ENCODE data around the gene ADISSP.

The ADISSP gene

GRCh38 chr20:3706774-3707507 lies 60.6 kb downstream of the ADISSP start:
- TF ChIP-seq ZFP3 (CRISPR knock-in tag; IDR thresholded peaks at IDR 0.05) (no peak), OSR1 (CRISPR knock-in tag; IDR thresholded peaks at IDR 0.05) (no peak), BACH2 (CRISPR knock-in tag; IDR thresholded peaks at IDR 0.05; ENCODE audit: borderline replicate concordance) (no peak), ZNF70 (CRISPR knock-in tag; IDR thresholded peaks at IDR 0.05) (no peak), SNAI2 (CRISPR knock-in tag; IDR thresholded peaks at IDR 0.05) (no peak), GLIS3 (CRISPR knock-in tag; IDR thresholded peaks at IDR 0.05) (no peak), ARNTL (CRISPR knock-in tag; IDR thresholded peaks at IDR 0.05; ENCODE audit: borderline replicate concordance, low read depth) (no peak), TOX (CRISPR knock-in tag; IDR thresholded peaks at IDR 0.05; ENCODE audit: borderline replicate concordance) (no peak), PPARA (CRISPR knock-in tag; IDR thresholded peaks at IDR 0.05; ENCODE audit: borderline replicate concordance) (no peak)
- TF ChIP-seq, protein P1, sequence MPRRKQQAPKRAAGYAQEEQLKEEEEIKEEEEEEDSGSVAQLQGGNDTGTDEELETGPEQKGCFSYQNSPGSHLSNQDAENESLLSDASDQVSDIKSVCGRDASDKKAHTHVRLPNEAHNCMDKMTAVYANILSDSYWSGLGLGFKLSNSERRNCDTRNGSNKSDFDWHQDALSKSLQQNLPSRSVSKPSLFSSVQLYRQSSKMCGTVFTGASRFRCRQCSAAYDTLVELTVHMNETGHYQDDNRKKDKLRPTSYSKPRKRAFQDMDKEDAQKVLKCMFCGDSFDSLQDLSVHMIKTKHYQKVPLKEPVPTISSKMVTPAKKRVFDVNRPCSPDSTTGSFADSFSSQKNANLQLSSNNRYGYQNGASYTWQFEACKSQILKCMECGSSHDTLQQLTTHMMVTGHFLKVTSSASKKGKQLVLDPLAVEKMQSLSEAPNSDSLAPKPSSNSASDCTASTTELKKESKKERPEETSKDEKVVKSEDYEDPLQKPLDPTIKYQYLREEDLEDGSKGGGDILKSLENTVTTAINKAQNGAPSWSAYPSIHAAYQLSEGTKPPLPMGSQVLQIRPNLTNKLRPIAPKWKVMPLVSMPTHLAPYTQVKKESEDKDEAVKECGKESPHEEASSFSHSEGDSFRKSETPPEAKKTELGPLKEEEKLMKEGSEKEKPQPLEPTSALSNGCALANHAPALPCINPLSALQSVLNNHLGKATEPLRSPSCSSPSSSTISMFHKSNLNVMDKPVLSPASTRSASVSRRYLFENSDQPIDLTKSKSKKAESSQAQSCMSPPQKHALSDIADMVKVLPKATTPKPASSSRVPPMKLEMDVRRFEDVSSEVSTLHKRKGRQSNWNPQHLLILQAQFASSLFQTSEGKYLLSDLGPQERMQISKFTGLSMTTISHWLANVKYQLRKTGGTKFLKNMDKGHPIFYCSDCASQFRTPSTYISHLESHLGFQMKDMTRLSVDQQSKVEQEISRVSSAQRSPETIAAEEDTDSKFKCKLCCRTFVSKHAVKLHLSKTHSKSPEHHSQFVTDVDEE (CRISPR knock-in tag; IDR thresholded peaks at IDR 0.05) = no peak
- TF ChIP-seq, protein P2, sequence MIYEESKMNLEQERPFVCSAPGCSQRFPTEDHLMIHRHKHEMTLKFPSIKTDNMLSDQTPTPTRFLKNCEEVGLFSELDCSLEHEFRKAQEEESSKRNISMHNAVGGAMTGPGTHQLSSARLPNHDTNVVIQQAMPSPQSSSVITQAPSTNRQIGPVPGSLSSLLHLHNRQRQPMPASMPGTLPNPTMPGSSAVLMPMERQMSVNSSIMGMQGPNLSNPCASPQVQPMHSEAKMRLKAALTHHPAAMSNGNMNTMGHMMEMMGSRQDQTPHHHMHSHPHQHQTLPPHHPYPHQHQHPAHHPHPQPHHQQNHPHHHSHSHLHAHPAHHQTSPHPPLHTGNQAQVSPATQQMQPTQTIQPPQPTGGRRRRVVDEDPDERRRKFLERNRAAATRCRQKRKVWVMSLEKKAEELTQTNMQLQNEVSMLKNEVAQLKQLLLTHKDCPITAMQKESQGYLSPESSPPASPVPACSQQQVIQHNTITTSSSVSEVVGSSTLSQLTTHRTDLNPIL (CRISPR knock-in tag; IDR thresholded peaks at IDR 0.05; ENCODE audit: low read depth) = no peak
- peak; percentile 41 for ATAC-seq

DNA sequence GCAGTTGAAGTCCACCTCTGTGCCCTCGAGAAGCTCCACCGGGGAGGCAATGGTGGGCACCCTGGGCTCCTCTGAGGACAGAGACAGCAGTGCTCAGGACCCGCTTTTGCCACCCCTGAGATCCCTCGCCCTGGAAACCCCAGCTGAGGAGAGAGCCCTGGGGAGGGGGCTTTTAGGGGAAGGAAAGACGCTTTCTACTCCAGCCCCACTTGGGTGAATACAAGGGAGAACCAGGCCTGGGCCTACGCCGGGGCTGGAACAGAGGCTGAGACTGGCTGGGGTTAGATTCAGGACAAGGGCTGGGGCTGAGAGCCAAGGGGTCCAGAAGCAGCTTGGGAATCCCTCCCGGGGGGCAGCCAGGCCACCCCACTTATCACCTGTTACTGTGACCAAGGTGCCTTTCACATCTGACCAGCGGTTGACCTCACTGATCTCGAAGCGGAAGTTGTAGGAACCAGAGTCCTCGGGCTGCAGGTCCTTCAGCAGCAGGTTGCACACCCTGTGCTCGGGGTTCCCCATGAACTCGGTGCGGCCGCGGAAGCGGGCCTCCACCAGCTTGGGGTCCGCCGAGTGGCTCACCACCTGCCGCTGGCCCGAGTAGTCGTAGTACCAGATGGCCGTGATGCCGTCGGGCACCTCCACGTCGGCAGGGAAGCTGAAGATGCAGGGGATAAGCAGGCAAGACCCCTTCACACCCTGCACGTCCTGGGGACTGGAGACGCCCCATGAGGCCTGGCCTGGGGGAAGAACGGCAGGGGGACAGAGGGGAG lies 61.4 kb downstream of the ADISSP start:
- TF ChIP-seq TCF4 (CRISPR knock-in tag; IDR thresholded peaks at IDR 0.05; ENCODE audit: borderline replicate concordance) (no peak), BACH2 (CRISPR knock-in tag; IDR thresholded peaks at IDR 0.05; ENCODE audit: borderline replicate concordance) (no peak), SNAI2 (CRISPR knock-in tag; IDR thresholded peaks at IDR 0.05) (no peak), PPARA (CRISPR knock-in tag; IDR thresholded peaks at IDR 0.05; ENCODE audit: borderline replicate concordance) (no peak), ZNF70 (CRISPR knock-in tag; IDR thresholded peaks at IDR 0.05) (no peak), ZFP30 (CRISPR knock-in tag; IDR thresholded peaks at IDR 0.05) (no peak), TOX (CRISPR knock-in tag; IDR thresholded peaks at IDR 0.05; ENCODE audit: borderline replicate concordance) (no peak)
- ATAC-seq = no peak

- TF ChIP-seq ZC3H10 (CRISPR knock-in tag; IDR thresholded peaks at IDR 0.05) (no peak), ZNF70 (CRISPR knock-in tag; IDR thresholded peaks at IDR 0.05) (no peak), TCF4 (CRISPR knock-in tag; IDR thresholded peaks at IDR 0.05; ENCODE audit: borderline replicate concordance) (no peak), GLIS3 (CRISPR knock-in tag; IDR thresholded peaks at IDR 0.05) (no peak), ZNF8 (CRISPR knock-in tag; IDR thresholded peaks at IDR 0.05) (no peak), PPARA (CRISPR knock-in tag; IDR thresholded peaks at IDR 0.05; ENCODE audit: borderline replicate concordance) (no peak), ESRRG (CRISPR knock-in tag; IDR thresholded peaks at IDR 0.05) (no peak), ZFP30 (CRISPR knock-in tag; IDR thresholded peaks at IDR 0.05) (no peak), ISL1 (CRISPR knock-in tag; IDR thresholded peaks at IDR 0.05) (no peak)
- TF ChIP-seq, protein P1 (CRISPR knock-in tag; IDR thresholded peaks at IDR 0.05) = no peak
- TF ChIP-seq, protein P3, sequence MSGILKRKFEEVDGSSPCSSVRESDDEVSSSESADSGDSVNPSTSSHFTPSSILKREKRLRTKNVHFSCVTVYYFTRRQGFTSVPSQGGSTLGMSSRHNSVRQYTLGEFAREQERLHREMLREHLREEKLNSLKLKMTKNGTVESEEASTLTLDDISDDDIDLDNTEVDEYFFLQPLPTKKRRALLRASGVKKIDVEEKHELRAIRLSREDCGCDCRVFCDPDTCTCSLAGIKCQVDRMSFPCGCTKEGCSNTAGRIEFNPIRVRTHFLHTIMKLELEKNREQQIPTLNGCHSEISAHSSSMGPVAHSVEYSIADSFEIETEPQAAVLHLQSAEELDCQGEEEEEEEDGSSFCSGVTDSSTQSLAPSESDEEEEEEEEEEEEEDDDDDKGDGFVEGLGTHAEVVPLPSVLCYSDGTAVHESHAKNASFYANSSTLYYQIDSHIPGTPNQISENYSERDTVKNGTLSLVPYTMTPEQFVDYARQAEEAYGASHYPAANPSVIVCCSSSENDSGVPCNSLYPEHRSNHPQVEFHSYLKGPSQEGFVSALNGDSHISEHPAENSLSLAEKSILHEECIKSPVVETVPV (CRISPR knock-in tag; IDR thresholded peaks at IDR 0.05) = no peak
- TF ChIP-seq, protein P2 (CRISPR knock-in tag; IDR thresholded peaks at IDR 0.05; ENCODE audit: low read depth) = no peak
- TF ChIP-seq, protein P4, sequence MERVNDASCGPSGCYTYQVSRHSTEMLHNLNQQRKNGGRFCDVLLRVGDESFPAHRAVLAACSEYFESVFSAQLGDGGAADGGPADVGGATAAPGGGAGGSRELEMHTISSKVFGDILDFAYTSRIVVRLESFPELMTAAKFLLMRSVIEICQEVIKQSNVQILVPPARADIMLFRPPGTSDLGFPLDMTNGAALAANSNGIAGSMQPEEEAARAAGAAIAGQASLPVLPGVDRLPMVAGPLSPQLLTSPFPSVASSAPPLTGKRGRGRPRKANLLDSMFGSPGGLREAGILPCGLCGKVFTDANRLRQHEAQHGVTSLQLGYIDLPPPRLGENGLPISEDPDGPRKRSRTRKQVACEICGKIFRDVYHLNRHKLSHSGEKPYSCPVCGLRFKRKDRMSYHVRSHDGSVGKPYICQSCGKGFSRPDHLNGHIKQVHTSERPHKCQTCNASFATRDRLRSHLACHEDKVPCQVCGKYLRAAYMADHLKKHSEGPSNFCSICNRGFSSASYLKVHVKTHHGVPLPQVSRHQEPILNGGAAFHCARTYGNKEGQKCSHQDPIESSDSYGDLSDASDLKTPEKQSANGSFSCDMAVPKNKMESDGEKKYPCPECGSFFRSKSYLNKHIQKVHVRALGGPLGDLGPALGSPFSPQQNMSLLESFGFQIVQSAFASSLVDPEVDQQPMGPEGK (CRISPR knock-in tag; IDR thresholded peaks at IDR 0.05; ENCODE audit: borderline replicate concordance) = no peak
- no peak; the same call in 2 of the 3 replicates for ATAC-seq
Observed at GRCh38 chr20:3705491-3705969, 62.0 kb downstream of the ADISSP start.
